Ovary (tissue), 3 donors: ENCODE data around the gene RNGTT.

Experiments
- POLR2A ChIP-seq: fragments of 450-650 bp; IDR thresholded peaks from one replicate; pipeline ENCODE4 v1.6.1; 2017; ENCODE audit warnings: antibody characterized with exemption, mild to moderate bottlenecking, moderate library complexity
- TF ChIP-seq, protein P1 (sequence below), 3 donors: fragments of 450-650 bp in 2 of 3; fragments of 200-600 bp in 1 of 3; IDR thresholded peaks; one replicate each; pipeline versions ENCODE4 v1.5.1 to v1.8.0; 2016 to 2022; ENCODE audit warnings: antibody characterized with exemption in 3 of 3, mild to moderate bottlenecking in 1 of 3
- donor health status: DM: no; HTN: no; CAD: no.

DNA sequence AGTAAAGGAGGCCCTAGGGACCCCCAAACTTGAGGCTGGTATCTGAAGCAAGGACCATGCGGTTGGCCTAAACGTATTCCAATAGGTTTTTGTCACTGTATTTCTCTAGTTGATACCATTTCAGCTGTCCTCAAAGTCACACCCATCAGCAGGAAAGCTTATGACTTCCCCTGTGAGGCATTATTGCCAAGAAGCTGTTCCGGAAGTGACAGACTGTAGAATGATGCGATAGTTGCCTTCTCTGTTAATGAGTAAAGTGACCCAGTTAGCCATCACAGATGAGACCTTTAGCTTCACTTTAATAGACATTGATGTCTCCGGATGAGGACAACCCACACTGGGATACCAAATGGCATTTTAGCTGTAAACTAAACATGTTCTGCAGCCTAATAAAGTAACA lies 147.9 kb downstream of the RNGTT start:
- TF ChIP-seq POLR2A = no peak
- TF ChIP-seq, protein P1, sequence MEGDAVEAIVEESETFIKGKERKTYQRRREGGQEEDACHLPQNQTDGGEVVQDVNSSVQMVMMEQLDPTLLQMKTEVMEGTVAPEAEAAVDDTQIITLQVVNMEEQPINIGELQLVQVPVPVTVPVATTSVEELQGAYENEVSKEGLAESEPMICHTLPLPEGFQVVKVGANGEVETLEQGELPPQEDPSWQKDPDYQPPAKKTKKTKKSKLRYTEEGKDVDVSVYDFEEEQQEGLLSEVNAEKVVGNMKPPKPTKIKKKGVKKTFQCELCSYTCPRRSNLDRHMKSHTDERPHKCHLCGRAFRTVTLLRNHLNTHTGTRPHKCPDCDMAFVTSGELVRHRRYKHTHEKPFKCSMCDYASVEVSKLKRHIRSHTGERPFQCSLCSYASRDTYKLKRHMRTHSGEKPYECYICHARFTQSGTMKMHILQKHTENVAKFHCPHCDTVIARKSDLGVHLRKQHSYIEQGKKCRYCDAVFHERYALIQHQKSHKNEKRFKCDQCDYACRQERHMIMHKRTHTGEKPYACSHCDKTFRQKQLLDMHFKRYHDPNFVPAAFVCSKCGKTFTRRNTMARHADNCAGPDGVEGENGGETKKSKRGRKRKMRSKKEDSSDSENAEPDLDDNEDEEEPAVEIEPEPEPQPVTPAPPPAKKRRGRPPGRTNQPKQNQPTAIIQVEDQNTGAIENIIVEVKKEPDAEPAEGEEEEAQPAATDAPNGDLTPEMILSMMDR (IDR thresholded peaks at IDR 0.05) = no peak
